Measurements from ENCODE around the gene ADPGK.
"Not testable (repeated sequence)": the region's sequence is repeated elsewhere in the genome, so short reads cannot be mapped to it uniquely, and the experiment has no call there.

ADPGK gene

GRCh38 chr15:72740219-72740618 is 43.3 kb downstream of the ADPGK start:
- no peaks in the 10 kb centered on the region for H3K9me3 Mint-ChIP-seq
- no peak overlapping the region for H3K4me3 Mint-ChIP-seq
- H3K27ac Mint-ChIP-seq: peak overlapping the region; percentile 67
- H3K36me3 Mint-ChIP-seq (ENCODE audit: low read depth): peaks cover 76% of the 10 kb centered on the region
- no peak for DNase-seq
- H3K27me3 Mint-ChIP-seq: no peaks in the 10 kb centered on the region
- peaks cover 38% of the 10 kb centered on the region for H3K4me1 Mint-ChIP-seq (ENCODE audit: low read depth)

GRCh38 chr15:72737723-72738122 is 45.8 kb downstream of the ADPGK start:
- H3K4me3 Mint-ChIP-seq: no peak overlapping the region
- H3K27me3 Mint-ChIP-seq: no peaks in the 10 kb centered on the region
- H3K27ac Mint-ChIP-seq: no peak overlapping the region
- no peaks in the 10 kb centered on the region for H3K9me3 Mint-ChIP-seq
- H3K4me1 Mint-ChIP-seq (ENCODE audit: low read depth): peaks cover 42% of the 10 kb centered on the region
- DNase-seq: no peak
- peaks cover 92% of the 10 kb centered on the region for H3K36me3 Mint-ChIP-seq (ENCODE audit: low read depth)

- DNase-seq: no peak
- Mint-ChIP-seq H3K27ac (no peak overlapping the region), H3K4me3 (no peak overlapping the region), H3K4me1 (ENCODE audit: low read depth) (peaks cover 41% of the 10 kb centered on the region), H3K9me3 (no peaks in the 10 kb centered on the region), H3K36me3 (ENCODE audit: low read depth) (peaks cover 94% of the 10 kb centered on the region), H3K27me3 (no peaks in the 10 kb centered on the region)
Measured at GRCh38 chr15:72737061-72737460, 46.5 kb downstream of the ADPGK start.

GRCh38 chr15:72735111-72735510 is 48.4 kb downstream of the ADPGK start:
- no peak overlapping the region for H3K4me3 Mint-ChIP-seq
- no peaks in the 10 kb centered on the region for H3K9me3 Mint-ChIP-seq
- DNase-seq: no peak
- no peak overlapping the region for H3K27ac Mint-ChIP-seq
- peaks cover 22% of the 10 kb centered on the region for H3K4me1 Mint-ChIP-seq (ENCODE audit: low read depth)
- no peaks in the 10 kb centered on the region for H3K27me3 Mint-ChIP-seq
- H3K36me3 Mint-ChIP-seq (ENCODE audit: low read depth): peaks cover 92% of the 10 kb centered on the region

- Mint-ChIP-seq H3K9me3 (no peaks in the 10 kb centered on the region), H3K4me3 (no peak overlapping the region), H3K27me3 (no peaks in the 10 kb centered on the region), H3K27ac (no peak overlapping the region), H3K4me1 (ENCODE audit: low read depth) (peaks cover 12% of the 10 kb centered on the region), H3K36me3 (ENCODE audit: low read depth) (peaks cover 86% of the 10 kb centered on the region)
- DNase-seq: no peak
Measured at GRCh38 chr15:72733941-72734738, 49.4 kb downstream of the ADPGK start.

- Mint-ChIP-seq H3K27me3 (no peaks in the 10 kb centered on the region), H3K36me3 (ENCODE audit: low read depth) (peaks cover 78% of the 10 kb centered on the region), H3K4me3 (no peak overlapping the region), H3K9me3 (no peaks in the 10 kb centered on the region), H3K27ac (peak overlapping the region; percentile 38), H3K4me1 (ENCODE audit: low read depth) (peaks cover 4% of the 10 kb centered on the region)
- DNase-seq: no peak
Measured at GRCh38 chr15:72732516-72732915, 51.0 kb downstream of the ADPGK start.

GRCh38 chr15:72732086-72732485 is 51.5 kb downstream of the ADPGK start:
- peaks cover 4% of the 10 kb centered on the region for H3K4me1 Mint-ChIP-seq (ENCODE audit: low read depth)
- H3K27ac Mint-ChIP-seq: no peak overlapping the region
- H3K9me3 Mint-ChIP-seq: no peaks in the 10 kb centered on the region
- no peak for DNase-seq
- no peak overlapping the region for H3K4me3 Mint-ChIP-seq
- H3K27me3 Mint-ChIP-seq: no peaks in the 10 kb centered on the region
- peaks cover 78% of the 10 kb centered on the region for H3K36me3 Mint-ChIP-seq (ENCODE audit: low read depth)

GRCh38 chr15:72728821-72729220 is 54.7 kb downstream of the ADPGK start:
- Mint-ChIP-seq H3K4me1 (ENCODE audit: low read depth) (peaks cover under 1% of the 10 kb centered on the region), H3K27ac (no peak overlapping the region), H3K27me3 (no peaks in the 10 kb centered on the region), H3K4me3 (no peak overlapping the region), H3K9me3 (no peaks in the 10 kb centered on the region), H3K36me3 (ENCODE audit: low read depth) (peaks cover 53% of the 10 kb centered on the region)
- no peak for DNase-seq

GRCh38 chr15:72728249-72728648 is 55.3 kb downstream of the ADPGK start:
- not testable (repeated sequence) for H3K27ac Mint-ChIP-seq; DNase-seq; H3K9me3 Mint-ChIP-seq; H3K4me3 Mint-ChIP-seq; H3K27me3 Mint-ChIP-seq; H3K4me1 Mint-ChIP-seq (ENCODE audit: low read depth)
- H3K36me3 Mint-ChIP-seq (ENCODE audit: low read depth): peaks cover 49% of the 10 kb centered on the region

- Mint-ChIP-seq H3K27ac (no peak overlapping the region), H3K36me3 (ENCODE audit: low read depth) (peaks cover 39% of the 10 kb centered on the region), H3K4me1 (ENCODE audit: low read depth) (no peaks in the 10 kb centered on the region), H3K27me3 (no peaks in the 10 kb centered on the region), H3K4me3 (no peak overlapping the region), H3K9me3 (no peaks in the 10 kb centered on the region)
- no peak for DNase-seq
Measured at GRCh38 chr15:72727154-72727553, 56.4 kb downstream of the ADPGK start.

- H3K4me3 Mint-ChIP-seq; H3K9me3 Mint-ChIP-seq; H3K27me3 Mint-ChIP-seq; H3K27ac Mint-ChIP-seq; DNase-seq; H3K4me1 Mint-ChIP-seq (ENCODE audit: low read depth): not testable (repeated sequence)
- peaks cover 28% of the 10 kb centered on the region for H3K36me3 Mint-ChIP-seq (ENCODE audit: low read depth)
Measured at GRCh38 chr15:72725851-72726250, 57.7 kb downstream of the ADPGK start.

GRCh38 chr15:72725446-72725845 is 58.1 kb downstream of the ADPGK start:
- no peak for DNase-seq
- Mint-ChIP-seq H3K4me3 (no peak overlapping the region), H3K4me1 (ENCODE audit: low read depth) (no peaks in the 10 kb centered on the region), H3K27ac (no peak overlapping the region), H3K36me3 (ENCODE audit: low read depth) (peaks cover 24% of the 10 kb centered on the region), H3K27me3 (no peaks in the 10 kb centered on the region), H3K9me3 (no peaks in the 10 kb centered on the region)

GRCh38 chr15:72724028-72724427 is 59.5 kb downstream of the ADPGK start:
- Mint-ChIP-seq H3K27me3 (no peaks in the 10 kb centered on the region), H3K4me3 (no peak overlapping the region), H3K27ac (no peak overlapping the region), H3K4me1 (ENCODE audit: low read depth) (no peaks in the 10 kb centered on the region), H3K36me3 (ENCODE audit: low read depth) (peaks cover 20% of the 10 kb centered on the region), H3K9me3 (no peaks in the 10 kb centered on the region)
- DNase-seq: no peak

GRCh38 chr15:72722071-72722696 is 61.4 kb downstream of the ADPGK start:
- Mint-ChIP-seq H3K36me3 (ENCODE audit: low read depth) (peaks cover 24% of the 10 kb centered on the region), H3K27me3 (no peaks in the 10 kb centered on the region), H3K4me3 (no peak overlapping the region), H3K27ac (no peak overlapping the region), H3K9me3 (no peaks in the 10 kb centered on the region), H3K4me1 (ENCODE audit: low read depth) (no peaks in the 10 kb centered on the region)
- peak; percentile 70 for DNase-seq

- H3K4me1 Mint-ChIP-seq (ENCODE audit: low read depth): not testable (repeated sequence)
Measured at GRCh38 chr15:72708551-72709303, 74.8 kb downstream of the ADPGK start.

More at GRCh38 chr15:72708551-72709303, 74.8 kb downstream of the ADPGK start:
- H3K36me3 Mint-ChIP-seq (ENCODE audit: low read depth): peaks cover 21% of the 10 kb centered on the region
- H3K9me3 Mint-ChIP-seq, H3K4me3 Mint-ChIP-seq, H3K27ac Mint-ChIP-seq, DNase-seq, H3K27me3 Mint-ChIP-seq: not testable (repeated sequence)

Measured in activated T-cell treated with anti-CD3 and anti-CD28 coated beads, Interleukin-2, amount 50 U/mL, for 24 hours (primary cell).